GM06990 (cell line): Measurements from ENCODE around the gene HIRA.
"Not testable (repeated sequence)": the region's sequence is repeated elsewhere in the genome, so short reads cannot be mapped to it uniquely, and the experiment has no call there.

ENCODE experiments used
- DNase-seq: peaks from one replicate; pipeline ENCODE4 v3.0.0-alpha.2; 2011; ENCODE audit not compliant: insufficient read length; ENCODE audit errors: extremely low read depth
- H3K27me3 ChIP-seq: replicated peaks from 2 replicates; pipeline ENCODE4 v1.6.0; 2011; ENCODE audit warnings: low read length; ENCODE audit not compliant: control insufficient read depth, insufficient read depth
- H3K36me3 ChIP-seq: 2 replicates; pipeline ENCODE4 v1.5.1; 2011; ENCODE audit warnings: low read length; ENCODE audit not compliant: control insufficient read depth, insufficient read depth
- H3K4me3 ChIP-seq: replicated peaks from 2 replicates; pipeline ENCODE4 v1.5.1; 2011; ENCODE audit warnings: low read depth, mild to moderate bottlenecking, control low read depth, low read length
- TF ChIP-seq, protein P1 (sequence below): IDR thresholded peaks from 2 replicates; pipeline ENCODE4 v1.5.1; 2011; ENCODE audit warnings: low read length, control low read depth, mild to moderate bottlenecking, inconsistent platforms; ENCODE audit not compliant: insufficient read depth, poor library complexity, severe bottlenecking

HIRA gene

DNA sequence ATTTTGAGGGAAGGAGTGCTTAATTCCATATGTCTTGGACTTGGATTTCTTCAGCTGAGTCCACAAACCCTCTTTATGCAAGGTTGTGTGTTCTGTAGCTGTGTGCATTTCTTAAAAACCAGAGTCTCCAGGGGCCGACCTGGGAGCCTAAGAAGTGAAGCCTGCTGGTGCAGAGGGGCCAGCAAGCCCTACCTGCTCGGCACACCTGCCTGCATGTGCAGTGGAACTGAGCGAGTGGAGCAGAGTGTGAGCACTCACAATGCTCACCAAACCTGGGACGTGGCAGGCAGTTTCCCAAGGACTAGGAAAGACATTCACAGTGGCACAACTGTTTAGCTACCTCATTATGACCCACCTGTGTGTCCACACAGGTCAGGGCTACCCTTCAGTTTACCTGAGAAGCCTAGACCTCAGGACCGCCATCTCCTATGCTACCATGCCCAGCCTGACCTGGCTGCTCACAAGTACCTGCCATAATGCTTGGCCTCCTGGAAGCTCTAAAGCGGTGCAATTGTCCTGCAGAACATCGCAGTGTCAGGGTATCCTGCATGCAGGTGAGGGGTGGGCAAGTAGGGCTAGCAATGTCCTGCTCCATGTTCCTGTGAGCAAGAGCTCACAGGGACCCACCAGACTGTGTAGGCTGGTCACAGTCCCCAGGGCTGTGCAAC lies 12.1 kb upstream of the HIRA start:
- no peaks in the 10 kb centered on the region for H3K27me3 ChIP-seq
- TF ChIP-seq, protein P1, sequence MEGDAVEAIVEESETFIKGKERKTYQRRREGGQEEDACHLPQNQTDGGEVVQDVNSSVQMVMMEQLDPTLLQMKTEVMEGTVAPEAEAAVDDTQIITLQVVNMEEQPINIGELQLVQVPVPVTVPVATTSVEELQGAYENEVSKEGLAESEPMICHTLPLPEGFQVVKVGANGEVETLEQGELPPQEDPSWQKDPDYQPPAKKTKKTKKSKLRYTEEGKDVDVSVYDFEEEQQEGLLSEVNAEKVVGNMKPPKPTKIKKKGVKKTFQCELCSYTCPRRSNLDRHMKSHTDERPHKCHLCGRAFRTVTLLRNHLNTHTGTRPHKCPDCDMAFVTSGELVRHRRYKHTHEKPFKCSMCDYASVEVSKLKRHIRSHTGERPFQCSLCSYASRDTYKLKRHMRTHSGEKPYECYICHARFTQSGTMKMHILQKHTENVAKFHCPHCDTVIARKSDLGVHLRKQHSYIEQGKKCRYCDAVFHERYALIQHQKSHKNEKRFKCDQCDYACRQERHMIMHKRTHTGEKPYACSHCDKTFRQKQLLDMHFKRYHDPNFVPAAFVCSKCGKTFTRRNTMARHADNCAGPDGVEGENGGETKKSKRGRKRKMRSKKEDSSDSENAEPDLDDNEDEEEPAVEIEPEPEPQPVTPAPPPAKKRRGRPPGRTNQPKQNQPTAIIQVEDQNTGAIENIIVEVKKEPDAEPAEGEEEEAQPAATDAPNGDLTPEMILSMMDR, result no peak

DNA sequence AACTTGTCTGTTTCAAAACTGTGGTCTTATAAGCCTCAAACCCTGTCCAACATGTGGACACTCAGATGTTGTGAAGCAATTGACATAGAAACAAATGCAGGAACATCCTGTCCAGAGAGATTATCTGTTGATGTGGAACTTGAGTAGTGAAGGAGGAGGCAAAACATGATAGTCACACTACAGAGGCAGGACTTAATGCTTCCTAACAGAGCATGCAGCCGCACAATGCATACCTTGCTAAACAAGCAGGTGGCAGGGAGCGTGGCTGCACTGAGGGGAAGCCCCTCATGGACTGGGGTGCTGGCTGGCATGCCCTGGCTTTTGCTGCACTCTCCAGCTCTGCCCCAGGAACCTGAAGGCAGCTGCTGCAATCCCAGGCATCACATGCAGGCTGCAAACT lies 10.6 kb upstream of the HIRA start:
- H3K27me3 ChIP-seq, result no peaks in the 10 kb centered on the region
- no peaks in the 10 kb centered on the region; the same call in none of the 2 replicates for H3K36me3 ChIP-seq
- no peak for DNase-seq
- TF ChIP-seq, protein P1, result no peak
- no peak overlapping the region for H3K4me3 ChIP-seq

More for the DNA sequence above, 12.1 kb upstream of the HIRA start:
- H3K36me3 ChIP-seq, result no peaks in the 10 kb centered on the region; the same call in none of the 2 replicates
- no peak overlapping the region for H3K4me3 ChIP-seq
- DNase-seq, result no peak

DNA sequence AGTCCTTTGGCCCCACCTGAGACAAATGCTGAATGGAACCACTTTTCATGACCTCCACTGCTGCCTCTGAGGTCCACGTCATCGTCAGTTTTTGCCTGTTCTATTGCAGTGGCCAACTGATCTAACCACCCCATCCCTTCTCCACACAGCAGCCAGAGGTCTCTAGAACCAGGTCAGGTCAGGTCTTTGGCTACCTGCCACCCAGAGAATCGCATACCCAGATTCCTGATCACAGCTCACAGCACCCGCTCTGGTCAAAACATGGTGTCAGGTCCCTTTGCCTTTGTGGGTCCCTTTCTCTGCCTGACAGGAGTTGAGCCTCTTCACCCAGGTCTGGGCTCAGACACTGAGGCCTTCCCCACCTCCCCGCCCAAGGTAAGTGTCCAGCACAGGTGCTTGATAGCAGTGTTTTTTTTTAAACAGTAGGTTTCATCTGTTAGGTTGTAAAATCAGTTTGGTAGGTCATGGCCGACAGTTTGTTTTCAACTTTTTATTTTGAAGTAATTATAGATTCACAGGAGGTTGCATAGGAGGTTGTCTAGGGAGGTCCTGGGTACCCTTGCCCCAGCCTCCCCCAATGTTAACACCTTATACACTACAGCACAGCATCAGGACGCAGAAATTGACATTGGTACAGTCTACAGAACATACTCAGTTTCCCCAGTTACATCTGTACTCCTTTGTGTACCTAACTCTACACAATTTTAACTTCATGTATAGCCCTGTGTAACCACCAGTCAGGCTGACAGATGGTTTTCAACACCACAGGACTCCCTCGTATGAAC lies 9.1 kb upstream of the HIRA start:
- DNase-seq, result no peak
- Histone ChIP-seq H3K4me3 (no peak overlapping the region), H3K36me3 (peaks cover 4% of the 10 kb centered on the region), H3K27me3 (no peaks in the 10 kb centered on the region)
- TF ChIP-seq, protein P1, result no peak

DNA sequence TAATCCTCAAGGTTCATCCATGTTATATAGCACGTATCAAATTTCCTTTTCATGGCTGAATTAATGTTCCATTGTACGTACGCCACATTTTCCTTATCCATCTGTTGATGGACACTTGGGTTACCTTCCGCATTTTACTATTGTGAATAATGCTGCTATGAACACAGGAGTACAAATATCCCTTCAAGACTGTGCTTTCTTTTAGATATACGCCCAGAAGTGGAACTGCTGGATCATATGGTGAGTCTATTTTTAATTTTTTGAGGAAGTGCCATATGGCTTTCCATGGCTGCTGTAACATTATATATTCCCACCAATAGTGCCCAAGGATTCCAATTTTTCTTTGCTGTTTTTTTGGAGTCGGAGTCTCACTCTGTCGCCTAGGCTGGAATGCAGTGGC lies 6.8 kb upstream of the HIRA start:
- no peaks in the 10 kb centered on the region for H3K27me3 ChIP-seq
- TF ChIP-seq, protein P1, result no peak
- H3K36me3 ChIP-seq, result peaks cover 5% of the 10 kb centered on the region
- no peak for DNase-seq
- H3K4me3 ChIP-seq, result no peak overlapping the region

DNA sequence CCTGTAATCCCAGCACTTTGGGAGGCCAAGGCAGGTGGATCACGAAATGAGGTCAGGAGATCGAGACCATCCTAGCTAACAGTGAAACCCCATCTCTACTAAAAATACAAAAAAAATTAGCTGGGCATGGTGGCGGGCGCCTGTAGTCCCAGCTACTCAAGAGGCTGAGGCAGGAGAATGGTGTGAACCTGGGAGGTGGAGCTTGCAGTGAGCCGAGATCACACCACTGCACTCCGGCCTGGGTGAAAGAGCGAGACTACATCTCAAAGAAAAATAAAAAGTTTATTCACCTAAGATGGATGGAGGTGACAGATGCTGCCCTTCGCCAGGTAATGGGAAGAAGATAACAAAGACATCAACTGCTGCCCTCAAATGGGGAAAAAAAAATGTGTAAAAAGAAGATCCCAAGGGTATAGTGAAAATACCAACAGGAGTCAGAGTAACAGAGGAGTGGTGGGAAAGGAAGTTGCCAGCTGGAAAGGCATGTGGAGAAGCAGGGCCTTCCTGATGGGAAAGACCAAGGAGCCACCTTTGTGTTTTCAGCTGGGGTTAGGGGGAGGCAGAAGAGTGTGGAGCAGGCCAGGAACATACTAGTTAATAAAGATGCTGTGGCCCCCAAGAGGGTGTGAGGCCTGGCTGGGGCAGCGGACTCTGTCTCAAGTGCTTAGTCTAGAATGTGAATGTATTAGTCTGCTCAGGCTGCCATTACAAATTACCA lies 5.1 kb upstream of the HIRA start:
- H3K4me3 ChIP-seq, H3K36me3 ChIP-seq, DNase-seq, H3K27me3 ChIP-seq: not testable (repeated sequence)
